HCT116 (cell line): ENCODE results near the gene THYN1. TPM values are rescaled to one million over a fixed set of nuclear protein-coding genes. Genes with fewer than 3 reads are reported as not detected.

Experiments
- ATAC-seq: fragments of 200-7000 bp; cut with Tn5 transposase; 2 replicates; pipeline ENCODE4 v1.9.1; 2020; ENCODE audit warnings: mild to moderate bottlenecking, moderate library complexity
- BruUV-seq: library from RNA; stranded (reverse); fragments of 400-500 nt; replicated peaks from 2 replicates; lab custom pipeline; 2021; lab: Mats Ljungman, UMichigan
- CTCF ChIA-PET: fragments of 300-600 bp; sonication (Branson Sonifier 250); formaldehyde crosslinking; loops from one replicate; lab custom pipeline; 2021; ENCODE audit warnings: antibody characterized with exemption; lab: Charles Lee
- POLR2A ChIA-PET: fragments of 300-600, 350-600 bp; sonication (Branson Sonifier 250); formaldehyde crosslinking; loops from one replicate; lab custom pipeline; 2021; ENCODE audit warnings: antibody characterized with exemption; lab: Charles Lee
- RAD21 ChIA-PET, 2 experiments: fragments of 300-600 bp; sonication (Branson Sonifier 250); formaldehyde crosslinking; loops; one replicate each; lab custom pipeline; 2023; ENCODE audit warnings: low total read pairs in 2 of 2; ENCODE audit not compliant: uncharacterized antibody in 2 of 2, unreplicated experiment in 2 of 2, low non-redundant PET in 1 of 2; lab: Charles Lee
- DNase-seq: peaks from one replicate; pipeline ENCODE4 v3.0.0-alpha.2; 2010; ENCODE audit warnings: low read depth, low spot score
- H2AFZ ChIP-seq: fragments of 200-600 bp; shearing (Covaris generic), sonication (generic); 2 replicates; pipeline ENCODE4 v1.6.1; 2017; ENCODE audit warnings: low read depth, mixed run types, mixed read lengths, antibody characterized with exemption, low read length; ENCODE audit not compliant: poor library complexity, severe bottlenecking
- H3K27ac ChIP-seq: 2 replicates; pipeline ENCODE4 v1.5.1; 2012; ENCODE audit warnings: low read depth, low read length
- H3K27me3 ChIP-seq: fragments of 200-600 bp; sonication (generic); 2 replicates; pipeline ENCODE4 v1.6.1; 2016; ENCODE audit warnings: mixed run types, low read length, mixed read lengths; ENCODE audit not compliant: insufficient read depth
- H3K36me3 ChIP-seq, 2 experiments: fragments of 200-500 bp in 1 of 2; fragments of 200-600 bp in 1 of 2; sonication (Bioruptor generic) in 1 of 2; sonication (generic) in 1 of 2; 2 replicates each; pipeline versions ENCODE4 v1.5.1 to v1.6.1; 2014 to 2016; ENCODE audit warnings: low read length in 2 of 2, inconsistent platforms in 1 of 2, mixed read lengths in 1 of 2, mixed run types in 1 of 2; ENCODE audit not compliant: insufficient read depth in 2 of 2, control insufficient read depth in 1 of 2
- H3K4me1 ChIP-seq, 2 experiments: fragments of 200-600 bp in 1 of 2; sonication (generic) in 1 of 2; 2 replicates each; pipeline versions ENCODE4 v1.5.1 to v1.6.1; 2012 to 2017; ENCODE audit warnings: low read length in 2 of 2, inconsistent platforms in 1 of 2, mild to moderate bottlenecking in 1 of 2, mixed read lengths in 1 of 2, mixed run types in 1 of 2, moderate library complexity in 1 of 2; ENCODE audit not compliant: insufficient read depth in 2 of 2, control insufficient read depth in 1 of 2
- H3K4me2 ChIP-seq: fragments of 200-600 bp; sonication (generic); 2 replicates; pipeline ENCODE4 v1.6.1; 2017; ENCODE audit warnings: mixed run types, low read length, mixed read lengths
- H3K4me3 ChIP-seq, 2 experiments: fragments of 200-600 bp in 1 of 2; sonication (generic) in 1 of 2; replicated peaks in 1 of 2; 2 replicates each; pipeline ENCODE4 v1.5.1; 2011 to 2016; ENCODE audit warnings: low read length in 2 of 2, control low read depth in 1 of 2, low read depth in 1 of 2, mild to moderate bottlenecking in 1 of 2, mixed read lengths in 1 of 2, mixed run types in 1 of 2
- H3K79me2 ChIP-seq: fragments of 200-600 bp; sonication (generic); 2 replicates; pipeline ENCODE4 v1.6.1; 2017; ENCODE audit warnings: mild to moderate bottlenecking, mixed run types, low read length, moderate library complexity, mixed read lengths; ENCODE audit not compliant: insufficient read depth
- H3K9ac ChIP-seq: fragments of 200-600 bp; sonication (generic); 2 replicates; pipeline ENCODE4 v1.6.1; 2016; ENCODE audit warnings: low read length, mixed read lengths
- H3K9me2 ChIP-seq: fragments of 200-600 bp; sonication (generic), shearing (Covaris generic); 2 replicates; pipeline ENCODE4 v1.6.1; 2017; ENCODE audit warnings: mixed run types, mild to moderate bottlenecking, moderate library complexity; ENCODE audit not compliant: insufficient read depth
- H3K9me3 ChIP-seq, 2 experiments: fragments of 200-500 bp in 1 of 2; fragments of 200-600 bp in 1 of 2; sonication (Bioruptor generic) in 1 of 2; sonication (generic) in 1 of 2; 2 replicates each; pipeline ENCODE4 v1.6.1; 2014 to 2017; ENCODE audit warnings: low read length in 2 of 2, mixed read lengths in 2 of 2, inconsistent platforms in 1 of 2, low read depth in 1 of 2, mild to moderate bottlenecking in 1 of 2, mixed run types in 1 of 2, moderate library complexity in 1 of 2; ENCODE audit not compliant: control insufficient read depth in 1 of 2, insufficient read depth in 1 of 2
- H4K20me1 ChIP-seq: fragments of 200-600 bp; sonication (generic), shearing (Covaris generic); 2 replicates; pipeline ENCODE4 v1.6.1; 2017; ENCODE audit warnings: mixed run types, mild to moderate bottlenecking, moderate library complexity; ENCODE audit not compliant: insufficient read depth
- ATF3 ChIP-seq: IDR thresholded peaks from 2 replicates; pipeline ENCODE4 v1.6.1; 2012
- ELF1 ChIP-seq: IDR thresholded peaks from 2 replicates; pipeline ENCODE4 v1.6.1; 2012; ENCODE audit warnings: low read depth, borderline replicate concordance
- EZH2phosphoT487 ChIP-seq: fragments of 200-600 bp; IDR thresholded peaks from 2 replicates; pipeline ENCODE4 v1.6.1; 2018; ENCODE audit warnings: antibody characterized with exemption, borderline replicate concordance
- FOSL1 ChIP-seq: IDR thresholded peaks from 2 replicates; pipeline ENCODE4 v1.6.1; 2012; ENCODE audit warnings: low read depth
- JUND ChIP-seq: IDR thresholded peaks from 2 replicates; pipeline ENCODE4 v1.6.1; 2012
- POLR2A ChIP-seq: IDR thresholded peaks from 2 replicates; pipeline ENCODE4 v1.7.0; 2011; ENCODE audit warnings: borderline replicate concordance; ENCODE audit not compliant: insufficient read depth, insufficient read length; ENCODE audit errors: extremely low read depth
- POLR2AphosphoS5 ChIP-seq: IDR thresholded peaks from 2 replicates; pipeline ENCODE4 v1.6.1; 2011; ENCODE audit warnings: mild to moderate bottlenecking, low read depth, low read length, moderate library complexity
- RAD21 ChIP-seq: IDR thresholded peaks from 2 replicates; pipeline ENCODE4 v1.6.1; 2012; ENCODE audit warnings: low read depth, mild to moderate bottlenecking
- SP1 ChIP-seq: IDR thresholded peaks from 2 replicates; pipeline ENCODE4 v1.6.1; 2012; ENCODE audit warnings: low read depth
- SRF ChIP-seq: IDR thresholded peaks from 2 replicates; pipeline ENCODE4 v1.6.1; 2012; ENCODE audit warnings: low read depth
- YY1 ChIP-seq: IDR thresholded peaks from 2 replicates; pipeline ENCODE4 v1.6.1; 2011; ENCODE audit warnings: low read length, low read depth, moderate library complexity, mild to moderate bottlenecking; ENCODE audit not compliant: insufficient replicate concordance; ENCODE audit errors: extremely low read depth
- ZNF274 ChIP-seq: fragments of 200-500 bp; sonication (Bioruptor generic); IDR thresholded peaks from 2 replicates; pipeline ENCODE4 v1.6.1; 2014; ENCODE audit warnings: mild to moderate bottlenecking, low read depth, low read length, inconsistent platforms
- intact Hi-C: fragments of 100-400 bp; cut with micrococcal nuclease; formaldehyde crosslinking; loops from 2 replicates; pipeline ENCODE4 v1.10.0; 2022
- total RNA-seq: library from RNA; stranded (reverse); gene quantifications from one replicate; pipeline ENCODE4 v1.2.1, GENCODE V29; 2021; ENCODE audit not compliant: unreplicated experiment
- TF ChIP-seq, protein P1 (sequence below), 3 experiments: fragments of 200-600 bp in 1 of 3; sonication (generic) in 1 of 3; IDR thresholded peaks in 2 of 3; conservative IDR thresholded peaks in 1 of 3; 2 replicates each; pipeline ENCODE4 v1.5.1; 2012 to 2017; ENCODE audit warnings: low read depth in 2 of 3, low read length in 2 of 3, antibody characterized with exemption in 1 of 3, borderline replicate concordance in 1 of 3, control low read depth in 1 of 3, mild to moderate bottlenecking in 1 of 3, mixed read lengths in 1 of 3, mixed run types in 1 of 3, moderate library complexity in 1 of 3; ENCODE audit not compliant: insufficient read depth in 1 of 3

THYN1 gene
- total RNA-seq, 1 experiment from 2014 or later, result 32.2 TPM

DNA sequence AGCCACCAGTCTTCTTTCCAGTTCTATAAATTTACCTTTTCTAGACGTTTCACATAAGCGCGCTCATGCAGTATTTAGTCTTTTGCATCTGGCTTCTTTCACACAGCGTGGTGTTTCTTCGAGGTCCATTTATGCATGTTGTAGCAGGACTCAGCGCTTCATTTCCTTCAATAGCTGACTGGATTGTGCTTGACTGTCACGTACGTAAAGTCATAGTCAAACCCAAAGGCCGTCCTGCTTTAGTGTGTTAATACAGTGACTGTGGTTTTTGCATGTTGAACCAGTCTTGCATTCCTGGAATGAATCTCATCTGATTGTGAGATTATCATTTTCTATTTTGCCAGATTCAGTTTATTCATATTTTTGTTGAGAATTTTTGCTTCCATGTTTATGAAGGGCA, 41.5 kb upstream of the THYN1 start:
- POLR2A ChIA-PET, result no interaction called here
- H3K36me3 ChIP-seq, result no peaks in the 10 kb centered on the region
- intact Hi-C loops, result no loop called here
- H3K79me2 ChIP-seq, result no peaks in the 10 kb centered on the region
- CTCF ChIA-PET, result no interaction called here
- DNase-seq, result no peak
- no peaks in the 10 kb centered on the region for H3K9me3 ChIP-seq
- no peaks in the 10 kb centered on the region for H3K4me1 ChIP-seq
- H3K4me3 ChIP-seq, result no peak overlapping the region
- H3K27me3 ChIP-seq, result no peaks in the 10 kb centered on the region
- no peak overlapping the region for H3K9ac ChIP-seq
- H4K20me1 ChIP-seq, result no peaks in the 10 kb centered on the region
- no peak overlapping the region for H2AFZ ChIP-seq
- H3K27ac ChIP-seq, result no peak overlapping the region
- H3K4me2 ChIP-seq, result no peak overlapping the region
- no TSS peak for BruUV-seq
- RAD21 ChIA-PET, result no interaction called here
- no peaks in the 10 kb centered on the region for H3K9me2 ChIP-seq
- ATAC-seq, result no peak
- TF ChIP-seq, protein P1, sequence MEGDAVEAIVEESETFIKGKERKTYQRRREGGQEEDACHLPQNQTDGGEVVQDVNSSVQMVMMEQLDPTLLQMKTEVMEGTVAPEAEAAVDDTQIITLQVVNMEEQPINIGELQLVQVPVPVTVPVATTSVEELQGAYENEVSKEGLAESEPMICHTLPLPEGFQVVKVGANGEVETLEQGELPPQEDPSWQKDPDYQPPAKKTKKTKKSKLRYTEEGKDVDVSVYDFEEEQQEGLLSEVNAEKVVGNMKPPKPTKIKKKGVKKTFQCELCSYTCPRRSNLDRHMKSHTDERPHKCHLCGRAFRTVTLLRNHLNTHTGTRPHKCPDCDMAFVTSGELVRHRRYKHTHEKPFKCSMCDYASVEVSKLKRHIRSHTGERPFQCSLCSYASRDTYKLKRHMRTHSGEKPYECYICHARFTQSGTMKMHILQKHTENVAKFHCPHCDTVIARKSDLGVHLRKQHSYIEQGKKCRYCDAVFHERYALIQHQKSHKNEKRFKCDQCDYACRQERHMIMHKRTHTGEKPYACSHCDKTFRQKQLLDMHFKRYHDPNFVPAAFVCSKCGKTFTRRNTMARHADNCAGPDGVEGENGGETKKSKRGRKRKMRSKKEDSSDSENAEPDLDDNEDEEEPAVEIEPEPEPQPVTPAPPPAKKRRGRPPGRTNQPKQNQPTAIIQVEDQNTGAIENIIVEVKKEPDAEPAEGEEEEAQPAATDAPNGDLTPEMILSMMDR (IDR thresholded peaks at IDR 0.05 in 2 of 3, conservative IDR thresholded peaks at IDR 0.05 in 1 of 3; ENCODE audit: borderline replicate concordance in 1 of 3, insufficient read depth in 1 of 3, low read depth in 2 of 3, low read length in 2 of 3), result no peak
- TF ChIP-seq EZH2phosphoT487 (no peak), ZNF274 (no peak)

DNA sequence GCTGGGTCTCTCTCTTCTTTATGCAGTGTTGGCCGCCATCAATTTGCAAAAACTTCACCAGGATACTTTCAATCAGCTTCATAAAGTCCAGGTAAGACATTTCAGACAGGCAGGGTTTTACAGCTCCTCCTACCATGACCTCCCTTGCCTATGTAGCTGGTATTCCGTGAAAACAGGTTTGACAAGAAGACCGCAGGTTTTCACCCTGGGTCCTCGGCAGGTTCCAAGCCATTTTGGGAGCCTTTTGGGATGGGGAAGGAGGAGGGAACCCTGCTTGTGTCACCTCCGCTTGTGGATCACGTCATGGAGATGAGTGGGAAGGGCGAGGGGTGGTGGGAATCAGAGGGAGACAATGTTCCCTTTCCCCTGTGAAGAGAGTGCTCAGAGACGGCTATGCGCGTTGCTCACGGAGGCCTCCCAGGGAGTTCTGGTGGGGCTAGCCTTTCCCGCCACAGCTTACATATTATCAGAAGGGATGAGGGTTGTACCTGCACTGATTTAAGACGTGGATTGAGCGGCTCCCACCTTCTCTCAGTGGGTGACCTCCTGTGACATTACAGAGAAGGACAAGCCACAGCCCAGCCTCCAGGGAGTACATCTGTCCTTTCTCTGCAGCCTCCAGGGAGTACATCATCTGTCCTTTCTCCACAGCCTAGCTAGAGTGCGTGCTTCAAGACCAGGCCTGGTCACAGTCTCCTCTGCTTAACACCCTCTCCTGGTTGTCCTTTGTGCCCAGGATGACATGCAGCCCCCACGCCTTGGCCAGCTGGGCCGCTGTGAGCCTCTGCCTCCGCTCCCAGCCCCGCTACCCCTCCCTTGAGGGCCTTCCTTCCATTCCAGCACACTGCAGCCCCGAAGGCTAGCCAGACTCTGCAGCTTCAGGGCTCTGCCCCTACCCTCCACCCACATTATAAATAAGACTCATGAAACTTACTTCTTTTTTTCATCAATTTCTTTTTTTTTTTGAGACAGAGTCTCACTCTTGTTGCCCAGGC, 40.3 kb upstream of the THYN1 start:
- no TSS peak for BruUV-seq
- ChIA-PET POLR2A (no interaction called here), CTCF (no interaction called here), RAD21 (no interaction called here)
- no peak overlapping the region for H3K27ac ChIP-seq
- H3K9me2 ChIP-seq, result no peaks in the 10 kb centered on the region
- H3K27me3 ChIP-seq, result no peaks in the 10 kb centered on the region
- no peak for DNase-seq
- no peaks in the 10 kb centered on the region for H3K9me3 ChIP-seq
- H4K20me1 ChIP-seq, result no peaks in the 10 kb centered on the region
- no peak for ATAC-seq
- no peaks in the 10 kb centered on the region for H3K36me3 ChIP-seq
- H3K79me2 ChIP-seq, result no peaks in the 10 kb centered on the region
- H3K4me3 ChIP-seq, result no peak overlapping the region
- H3K4me2 ChIP-seq, result no peak overlapping the region
- H3K4me1 ChIP-seq, result no peaks in the 10 kb centered on the region
- H3K9ac ChIP-seq, result no peak overlapping the region
- intact Hi-C loops, result no loop called here
- H2AFZ ChIP-seq, result no peak overlapping the region
- TF ChIP-seq FOSL1 (no peak), ZNF274 (no peak), ELF1 (no peak), ATF3 (no peak), SP1 (no peak), POLR2A (no peak), POLR2AphosphoS5 (no peak), YY1 (no peak), JUND (no peak), RAD21 (no peak), SRF (no peak)
- TF ChIP-seq, protein P1 (IDR thresholded peaks at IDR 0.05 in 2 of 3, conservative IDR thresholded peaks at IDR 0.05 in 1 of 3; ENCODE audit: borderline replicate concordance in 1 of 3, insufficient read depth in 1 of 3, low read depth in 2 of 3, low read length in 2 of 3), result no peak
